K562 (cell line): ENCODE results near the gene ABCA7. TPM values are rescaled to one million over a fixed set of nuclear protein-coding genes. Genes with fewer than 3 reads are reported as not detected.
A peak's percentile ranks its signal among the peaks of the same experiment; 100 is the strongest.

ENCODE experiments used
- ATAC-seq: fragments of 200-7000 bp; cut with Tn5 transposase; 3 replicates; pipeline ENCODE4 v1.9.1; 2020; ENCODE audit warnings: moderate library complexity
- BruUV-seq: library from RNA; stranded (reverse); fragments of 400-500 nt; replicated peaks from 2 replicates; lab custom pipeline; 2021; lab: Mats Ljungman, UMichigan
- CTCF ChIA-PET: fragments of 300-600 bp; formaldehyde crosslinking; extraction: SDS; loops from one replicate; lab custom pipeline; 2021; ENCODE audit warnings: low intra/inter-chr PET ratio; lab: Yijun Ruan, JAX
- POLR2A ChIA-PET: fragments of 300-600, 350-650 bp; sonication (Branson Sonifier 250); formaldehyde crosslinking; extraction: SDS; loops from one replicate; lab custom pipeline; 2021; ENCODE audit warnings: antibody characterized with exemption, inconsistent platforms; lab: Yijun Ruan, JAX
- DNase-seq, 4 experiments: peaks; one replicate each; pipeline versions ENCODE4 v3.0.0 to v3.0.0-alpha.2; 2011 to 2018; ENCODE audit warnings: low spot score in 3 of 4, mixed read lengths in 3 of 4; ENCODE audit errors: extremely low read depth in 1 of 4
- FAIRE-seq: peaks from 2 replicates; lab custom pipeline; 2011; peaks lifted over from hg19 to GRCh38; lab: Jason Lieb, UNC
- H2AFZ ChIP-seq: 2 replicates; pipeline ENCODE4 v1.6.0; 2011; ENCODE audit warnings: low read depth, low read length, control low read depth, inconsistent platforms
- H3K27ac ChIP-seq: fragments of 200-600 bp; 3 replicates; pipeline ENCODE4 v1.8.0; 2011; ENCODE audit warnings: low read depth, mild to moderate bottlenecking, control low read depth, inconsistent platforms, low read length, moderate library complexity, mixed read lengths; ENCODE audit errors: extremely low read depth
- H3K27me3 ChIP-seq, 2 experiments: fragments of 300-600 bp in 1 of 2; 2 replicates in 1 of 2; 3 replicates in 1 of 2; pipeline versions ENCODE4 v1.6.0 to v1.8.0; 2011; ENCODE audit warnings: inconsistent platforms in 2 of 2, low read length in 2 of 2, mild to moderate bottlenecking in 1 of 2, mixed read lengths in 1 of 2, moderate library complexity in 1 of 2; ENCODE audit not compliant: control insufficient read depth in 2 of 2, insufficient read depth in 2 of 2
- H3K36me3 ChIP-seq: fragments of 300-600 bp; 3 replicates; pipeline ENCODE4 v1.8.0; 2011; ENCODE audit warnings: mild to moderate bottlenecking, low read length, inconsistent platforms; ENCODE audit not compliant: control insufficient read depth, insufficient read depth
- H3K4me1 ChIP-seq, 2 experiments: fragments of 200-600 bp in 1 of 2; replicated peaks in 1 of 2; 2 replicates in 1 of 2; 3 replicates in 1 of 2; pipeline versions ENCODE4 v1.5.1 to v1.8.0; 2011; ENCODE audit warnings: inconsistent platforms in 2 of 2, low read length in 2 of 2, mild to moderate bottlenecking in 1 of 2, mixed read lengths in 1 of 2, moderate library complexity in 1 of 2; ENCODE audit not compliant: control insufficient read depth in 2 of 2, insufficient read depth in 2 of 2
- H3K4me2 ChIP-seq: 2 replicates; pipeline ENCODE4 v1.6.1; 2011; ENCODE audit warnings: low read length, control low read depth, inconsistent platforms, mixed read lengths; ENCODE audit not compliant: insufficient read depth
- H3K4me3 ChIP-seq: fragments of 200-600 bp; sonication (generic), shearing (Covaris generic); 2 replicates; pipeline ENCODE4 v1.5.1; 2016; ENCODE audit warnings: control low read depth, inconsistent platforms
- H3K79me2 ChIP-seq: fragments of 200-600 bp; 3 replicates; pipeline ENCODE4 v1.8.0; 2011; ENCODE audit warnings: low read length, inconsistent platforms; ENCODE audit not compliant: control insufficient read depth, insufficient read depth
- H3K9ac ChIP-seq, 2 experiments: 2 replicates each; pipeline versions ENCODE4 v1.6.0 to v1.6.1; 2011; ENCODE audit warnings: low read depth in 2 of 2, low read length in 2 of 2, control low read depth in 1 of 2, inconsistent platforms in 1 of 2, mild to moderate bottlenecking in 1 of 2, mixed read lengths in 1 of 2; ENCODE audit not compliant: insufficient read depth in 1 of 2
- H3K9me1 ChIP-seq: one replicate; pipeline ENCODE4 v1.6.0; 2011; ENCODE audit warnings: inconsistent platforms, mild to moderate bottlenecking, low read length, moderate library complexity; ENCODE audit not compliant: control insufficient read depth, insufficient read depth
- H3K9me3 ChIP-seq: replicated peaks from 2 replicates; pipeline ENCODE4 v1.5.1; 2011; ENCODE audit warnings: low read depth, low read length, inconsistent platforms; ENCODE audit not compliant: control insufficient read depth, insufficient read depth
- H4K20me1 ChIP-seq: replicated peaks from 2 replicates; pipeline ENCODE4 v1.6.1; 2011; ENCODE audit warnings: low read length, inconsistent platforms, mixed read lengths; ENCODE audit not compliant: control insufficient read depth, insufficient read depth
- HEY1 ChIP-seq: fragments of 250-450 bp; sonication (Bioruptor Pico); IDR thresholded peaks from 2 replicates; pipeline ENCODE4 v1.5.0; 2020; ENCODE audit warnings: mild to moderate bottlenecking, moderate library complexity, borderline replicate concordance
- JUNB ChIP-seq: fragments of 450-650 bp; formaldehyde crosslinking; conservative IDR thresholded peaks from 2 replicates; pipeline ENCODE4 v1.4.0; 2020; ENCODE audit warnings: mild to moderate bottlenecking
- MYNN ChIP-seq, 2 experiments: sonication (generic); formaldehyde crosslinking in 1 of 2; IDR thresholded peaks; 2 replicates each; pipeline versions ENCODE4 v1.5.0 to v1.6.1; 2016 to 2020; ENCODE audit warnings: antibody characterized with exemption in 1 of 2, missing genetic modification reagents in 1 of 2
- RCOR1 ChIP-seq, 2 experiments: IDR thresholded peaks; 2 replicates each; pipeline ENCODE4 v1.6.1; 2012; ENCODE audit warnings: low read depth in 2 of 2, low read length in 2 of 2, borderline replicate concordance in 1 of 2, improper control_type of control experiment in 1 of 2
- ZBTB7A ChIP-seq: IDR thresholded peaks from 2 replicates; pipeline ENCODE4 v1.6.1; 2011; ENCODE audit warnings: low read depth, mild to moderate bottlenecking, low read length, moderate library complexity, borderline replicate concordance; ENCODE audit not compliant: control insufficient read depth
- ZNF551 ChIP-seq: fragments of 250-450 bp; sonication (Bioruptor Pico); IDR thresholded peaks from 2 replicates; pipeline ENCODE4 v1.5.0; 2021; ENCODE audit warnings: mild to moderate bottlenecking, moderate library complexity
- ZNF75A ChIP-seq: fragments of 450-650 bp; formaldehyde crosslinking; IDR thresholded peaks from 2 replicates; pipeline ENCODE4 v1.4.0; 2020; ENCODE audit warnings: mild to moderate bottlenecking
- ZSCAN29 ChIP-seq: fragments of 450-650 bp; IDR thresholded peaks from 2 replicates; pipeline ENCODE4 v1.6.1; 2017
- whole genome bisulfite sequencing: fragments of 100-300 bp; shearing (Covaris generic); methylation state at CpG from one replicate; pipeline ENCODE4 v1.1.6; 2016; ENCODE audit warnings: low coverage, mixed read lengths; ENCODE audit not compliant: insufficient coverage; ENCODE audit errors: missing lambda C conversion rate; 5-methylcytosine and 5-hydroxymethylcytosine counted together
- in situ Hi-C: fragments of 300-500 bp; cut with MboI; formaldehyde crosslinking; loops from 4 replicates; pipeline ENCODE4 v1.15.0; 2018; ENCODE audit warnings: inconsistent platforms, mixed read lengths
- intact Hi-C: fragments of 100-400 bp; cut with micrococcal nuclease; formaldehyde crosslinking; loops from 2 replicates; pipeline ENCODE4 v1.14.2; 2022
- polyA plus RNA-seq, 8 experiments: library from polyadenylated mRNA; depleted of rRNA in 4 of 8; stranded (reverse) in 5 of 8; unstranded in 3 of 8; fragments of >200 nt; fragmentation: Nextera tagmentation in 2 of 8; fragmentation: Illumina TruSeq in 1 of 8; extraction: Ambion mirVana in 2 of 8; extraction: Trizol in 1 of 8; gene quantifications; 2 replicates each; pipeline versions ENCODE4 v1.2.1 to v1.2.3, GENCODE V29; 2011 to 2014; ENCODE audit warnings: inconsistent platforms in 1 of 8, missing spikeins in 1 of 8
- total RNA-seq, 7 experiments: library from RNA; depleted of rRNA in 6 of 7; stranded (reverse); fragments of >200 nt in 6 of 7; fragmentation: Illumina TruSeq in 2 of 7; extraction: Trizol in 2 of 7; gene quantifications; 2 replicates each; pipeline versions ENCODE4 v1.2.1 to v1.2.3, GENCODE V29; 2011 to 2021; ENCODE audit warnings: low replicate concordance in 1 of 7
- TF ChIP-seq, protein P1 (sequence below), 3 experiments: fragments of 200-800 bp in 1 of 3; sonication (Bioruptor generic) in 1 of 3; sonication (generic) in 1 of 3; formaldehyde crosslinking in 1 of 3; IDR thresholded peaks; 2 replicates each; pipeline versions ENCODE4 v1.6.1 to v1.8.0; 2016 to 2022; ENCODE audit warnings: mild to moderate bottlenecking in 2 of 3, missing compliant biosample characterization in 2 of 3, missing genetic modification characterization in 2 of 3, missing genetic modification reagents in 1 of 3
- TF ChIP-seq, protein P2 (sequence below): sonication (generic); formaldehyde crosslinking; IDR thresholded peaks from 2 replicates; pipeline ENCODE4 v1.4.0; 2020; ENCODE audit warnings: mild to moderate bottlenecking, missing genetic modification reagents
- TF ChIP-seq, protein P3 (sequence below): fragments of 250-450 bp; sonication (Bioruptor Pico); IDR thresholded peaks from 2 replicates; pipeline ENCODE4 v1.5.0; 2021; ENCODE audit warnings: mild to moderate bottlenecking, borderline replicate concordance

ABCA7 gene
- total and polyA plus RNA-seq, 9 of the 15 experiments (the other 6 are each of a cell fraction or from before 2014, with no cell fraction given), result 2.3 to 96.1 (median 31.2) TPM

DNA sequence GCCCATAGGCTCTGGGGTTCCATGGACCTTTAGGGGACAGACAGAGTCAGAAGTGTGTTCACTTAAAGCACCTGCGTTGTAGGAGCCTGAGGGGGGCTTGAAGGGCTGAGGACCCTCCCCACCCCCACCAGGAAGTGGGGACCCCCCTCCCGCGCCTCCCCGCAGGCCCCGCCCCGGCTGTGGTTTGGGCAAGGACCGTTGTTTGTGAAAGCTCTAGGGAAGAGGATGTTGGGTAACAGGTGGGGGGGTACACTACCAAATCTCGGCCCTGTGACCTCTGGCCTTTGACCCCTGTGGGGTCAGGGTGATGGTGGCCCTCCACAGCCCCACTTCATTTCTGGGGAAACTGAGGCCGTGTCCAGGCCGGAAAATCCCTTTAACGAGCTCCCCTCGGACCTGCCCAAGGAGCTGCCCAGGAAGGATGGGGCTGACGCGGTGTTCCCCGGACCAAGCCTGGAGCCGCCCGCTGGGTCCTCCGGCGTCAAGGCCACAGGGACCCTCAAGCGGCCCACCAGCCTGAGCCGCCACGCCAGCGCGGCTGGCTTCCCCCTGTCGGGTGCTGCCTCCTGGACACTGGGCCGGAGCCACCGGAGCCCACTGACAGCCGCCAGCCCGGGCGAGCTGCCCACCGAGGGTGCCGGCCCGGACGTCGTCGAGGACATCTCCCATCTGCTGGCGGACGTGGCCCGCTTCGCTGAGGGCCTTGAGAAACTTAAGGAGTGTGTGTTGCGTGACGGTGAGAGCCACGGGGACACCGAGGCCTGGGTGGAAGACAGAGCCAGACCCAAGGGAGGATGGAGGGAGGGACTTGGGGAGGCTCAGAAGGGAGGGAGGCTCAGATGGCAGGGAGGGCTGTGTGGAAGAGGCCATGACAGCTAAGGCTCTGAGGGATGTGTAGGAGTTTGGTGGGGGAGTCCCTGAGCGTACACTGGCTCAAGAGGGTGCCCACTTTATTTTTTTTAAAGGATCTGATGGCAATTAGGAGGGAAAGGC lies 28.4 kb downstream of the ABCA7 start:
- H3K4me2 ChIP-seq, result no peak overlapping the region
- TF ChIP-seq ZSCAN29 (no peak), MYNN (IDR thresholded peaks at IDR 0.05) (no peak), MYNN (CRISPR knock-in tag; IDR thresholded peaks at IDR 0.05) (no peak), ZBTB7A (peak; percentile 77), HEY1 (CRISPR knock-in tag) (no peak), RCOR1 (IDR thresholded peaks at IDR 0.05; ENCODE audit: borderline replicate concordance in 1 of 2, low read depth in 2 of 2, low read length in 2 of 2) (peak; percentile 82 to 97), ZNF551 (CRISPR knock-in tag) (no peak), ZNF75A (CRISPR knock-in tag) (no peak), JUNB (CRISPR knock-in tag) (no peak)
- TF ChIP-seq, protein P1, sequence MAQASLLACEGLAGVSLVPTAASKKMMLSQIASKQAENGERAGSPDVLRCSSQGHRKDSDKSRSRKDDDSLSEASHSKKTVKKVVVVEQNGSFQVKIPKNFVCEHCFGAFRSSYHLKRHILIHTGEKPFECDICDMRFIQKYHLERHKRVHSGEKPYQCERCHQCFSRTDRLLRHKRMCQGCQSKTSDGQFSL (CRISPR knock-in tag; IDR thresholded peaks at IDR 0.05), result peak; percentile 97
- TF ChIP-seq, protein P1 (tag; IDR thresholded peaks at IDR 0.05), result peak in 1 of 2 experiments; percentile 83; a peak in 2 of 4 replicates
- TF ChIP-seq, protein P2, sequence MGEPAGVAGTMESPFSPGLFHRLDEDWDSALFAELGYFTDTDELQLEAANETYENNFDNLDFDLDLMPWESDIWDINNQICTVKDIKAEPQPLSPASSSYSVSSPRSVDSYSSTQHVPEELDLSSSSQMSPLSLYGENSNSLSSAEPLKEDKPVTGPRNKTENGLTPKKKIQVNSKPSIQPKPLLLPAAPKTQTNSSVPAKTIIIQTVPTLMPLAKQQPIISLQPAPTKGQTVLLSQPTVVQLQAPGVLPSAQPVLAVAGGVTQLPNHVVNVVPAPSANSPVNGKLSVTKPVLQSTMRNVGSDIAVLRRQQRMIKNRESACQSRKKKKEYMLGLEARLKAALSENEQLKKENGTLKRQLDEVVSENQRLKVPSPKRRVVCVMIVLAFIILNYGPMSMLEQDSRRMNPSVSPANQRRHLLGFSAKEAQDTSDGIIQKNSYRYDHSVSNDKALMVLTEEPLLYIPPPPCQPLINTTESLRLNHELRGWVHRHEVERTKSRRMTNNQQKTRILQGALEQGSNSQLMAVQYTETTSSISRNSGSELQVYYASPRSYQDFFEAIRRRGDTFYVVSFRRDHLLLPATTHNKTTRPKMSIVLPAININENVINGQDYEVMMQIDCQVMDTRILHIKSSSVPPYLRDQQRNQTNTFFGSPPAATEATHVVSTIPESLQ (CRISPR knock-in tag), result no peak
- TF ChIP-seq, protein P3, sequence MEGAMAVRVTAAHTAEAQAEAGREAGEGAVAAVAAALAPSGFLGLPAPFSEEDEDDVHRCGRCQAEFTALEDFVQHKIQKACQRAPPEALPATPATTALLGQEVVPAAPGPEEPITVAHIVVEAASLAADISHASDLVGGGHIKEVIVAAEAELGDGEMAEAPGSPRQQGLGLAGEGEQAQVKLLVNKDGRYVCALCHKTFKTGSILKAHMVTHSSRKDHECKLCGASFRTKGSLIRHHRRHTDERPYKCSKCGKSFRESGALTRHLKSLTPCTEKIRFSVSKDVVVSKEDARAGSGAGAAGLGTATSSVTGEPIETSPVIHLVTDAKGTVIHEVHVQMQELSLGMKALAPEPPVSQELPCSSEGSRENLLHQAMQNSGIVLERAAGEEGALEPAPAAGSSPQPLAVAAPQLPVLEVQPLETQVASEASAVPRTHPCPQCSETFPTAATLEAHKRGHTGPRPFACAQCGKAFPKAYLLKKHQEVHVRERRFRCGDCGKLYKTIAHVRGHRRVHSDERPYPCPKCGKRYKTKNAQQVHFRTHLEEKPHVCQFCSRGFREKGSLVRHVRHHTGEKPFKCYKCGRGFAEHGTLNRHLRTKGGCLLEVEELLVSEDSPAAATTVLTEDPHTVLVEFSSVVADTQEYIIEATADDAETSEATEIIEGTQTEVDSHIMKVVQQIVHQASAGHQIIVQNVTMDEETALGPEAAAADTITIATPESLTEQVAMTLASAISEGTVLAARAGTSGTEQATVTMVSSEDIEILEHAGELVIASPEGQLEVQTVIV (CRISPR knock-in tag), result no peak

More for the DNA sequence above, 28.4 kb downstream of the ABCA7 start:
- peaks cover 17 to 83% of the 10 kb centered on the region in 2 experiments for H3K4me1 ChIP-seq
- ChIA-PET CTCF (no interaction called here), POLR2A (interaction anchor here (0.9 to 1.9 kb wide), 4 partner anchors 14 to 201 kb away, joined by 3 to 6 read pairs (median 4); partner anchors contain the start of genes CIRBP and RNU6-2)
- 0 out of 2 replicates have a peak, but pooled peaks cover 3% of the 10 kb centered on the region for H4K20me1 ChIP-seq
- H2AFZ ChIP-seq, result no peak overlapping the region
- no TSS peak for BruUV-seq
- in situ Hi-C loops (no loop called here), intact Hi-C loops (no loop called here)
- no peak overlapping the region for H3K27ac ChIP-seq
- H3K27me3 ChIP-seq, result no peaks in the 10 kb centered on the region
- peaks cover 4% of the 10 kb centered on the region; the same call in 1 of the 3 replicates for H3K36me3 ChIP-seq
- no peaks in the 10 kb centered on the region for H3K9me1 ChIP-seq
- peak; percentile 54 for FAIRE-seq
- H3K4me3 ChIP-seq, result peak overlapping the region; percentile 40
- no peaks in the 10 kb centered on the region for H3K79me2 ChIP-seq
- ATAC-seq, result no peak
- no peak for DNase-seq
- WGBS, result 70% methylated on average over 38 of the region's 45 CpGs
- H3K9me3 ChIP-seq, result no peaks in the 10 kb centered on the region
- peak overlapping the region in 1 of 2 experiments; percentile 90; a peak in 1 of 4 replicates for H3K9ac ChIP-seq
